Measurements from ENCODE around the gene UBR1. TPM values are rescaled to one million over a fixed set of nuclear protein-coding genes. Genes with fewer than 3 reads are reported as not detected.
A peak's percentile ranks its signal among the peaks of the same experiment; 100 is the strongest.

UBR1 gene
- total RNA-seq, 1 donor from 2014 or later: 24.2 TPM

DNA sequence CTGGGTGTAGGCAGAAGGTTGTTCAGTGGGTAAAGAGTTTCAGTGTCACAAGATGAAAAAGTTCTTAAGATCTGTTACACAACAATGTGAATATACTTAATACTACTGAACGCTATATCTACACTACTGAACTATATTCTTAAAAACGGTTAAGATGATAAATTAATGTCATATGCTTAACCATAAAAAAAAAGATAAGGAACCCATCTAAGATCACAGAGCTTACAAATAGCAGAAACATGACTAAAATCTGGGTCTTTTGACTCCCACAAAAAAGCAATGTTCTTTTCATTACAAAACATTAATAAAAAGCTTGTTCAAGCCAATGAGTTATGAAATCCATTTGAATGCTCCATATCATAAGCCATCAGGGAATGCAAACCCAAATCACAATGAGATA lies 34.4 kb downstream of the UBR1 start:
- Histone ChIP-seq H3K27me3 (ENCODE audit: low read depth) (no peaks in the 10 kb centered on the region), H3K9me3 (replicated peaks) (no peaks in the 10 kb centered on the region), H3K4me1 (peaks cover 5% of the 10 kb centered on the region), H3K27ac (replicated peaks) (no peak overlapping the region), H3K36me3 (peaks cover 77% of the 10 kb centered on the region), H3K4me3 (no peak overlapping the region)
- no peak for DNase-seq
- TF ChIP-seq, protein P1, sequence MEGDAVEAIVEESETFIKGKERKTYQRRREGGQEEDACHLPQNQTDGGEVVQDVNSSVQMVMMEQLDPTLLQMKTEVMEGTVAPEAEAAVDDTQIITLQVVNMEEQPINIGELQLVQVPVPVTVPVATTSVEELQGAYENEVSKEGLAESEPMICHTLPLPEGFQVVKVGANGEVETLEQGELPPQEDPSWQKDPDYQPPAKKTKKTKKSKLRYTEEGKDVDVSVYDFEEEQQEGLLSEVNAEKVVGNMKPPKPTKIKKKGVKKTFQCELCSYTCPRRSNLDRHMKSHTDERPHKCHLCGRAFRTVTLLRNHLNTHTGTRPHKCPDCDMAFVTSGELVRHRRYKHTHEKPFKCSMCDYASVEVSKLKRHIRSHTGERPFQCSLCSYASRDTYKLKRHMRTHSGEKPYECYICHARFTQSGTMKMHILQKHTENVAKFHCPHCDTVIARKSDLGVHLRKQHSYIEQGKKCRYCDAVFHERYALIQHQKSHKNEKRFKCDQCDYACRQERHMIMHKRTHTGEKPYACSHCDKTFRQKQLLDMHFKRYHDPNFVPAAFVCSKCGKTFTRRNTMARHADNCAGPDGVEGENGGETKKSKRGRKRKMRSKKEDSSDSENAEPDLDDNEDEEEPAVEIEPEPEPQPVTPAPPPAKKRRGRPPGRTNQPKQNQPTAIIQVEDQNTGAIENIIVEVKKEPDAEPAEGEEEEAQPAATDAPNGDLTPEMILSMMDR (IDR thresholded peaks at IDR 0.05; ENCODE audit: borderline replicate concordance): no peak
- intact Hi-C loops (cut with micrococcal nuclease): no loop called here

DNA sequence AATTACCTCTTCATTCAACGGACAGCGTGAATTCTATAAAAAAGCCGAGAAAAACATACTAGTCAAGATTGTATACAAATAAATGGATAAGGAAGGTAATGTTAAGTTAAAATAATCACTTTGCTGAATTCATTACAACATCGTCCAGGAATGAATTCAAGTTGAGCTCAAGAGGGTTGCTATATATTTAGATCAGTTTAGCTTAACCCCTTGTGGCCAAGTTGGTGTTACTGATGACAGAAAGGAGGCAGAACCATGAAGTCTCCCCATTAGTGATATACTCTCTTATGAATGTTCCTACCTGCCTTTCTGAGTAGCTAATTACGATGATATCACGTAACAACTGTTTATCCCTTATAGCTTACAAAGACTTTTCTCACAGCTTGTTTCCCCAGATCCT lies 34.9 kb downstream of the UBR1 start:
- TF ChIP-seq, protein P1 (IDR thresholded peaks at IDR 0.05; ENCODE audit: borderline replicate concordance): no peak
- no peak overlapping the region for H3K27ac ChIP-seq (replicated peaks)
- peaks cover 5% of the 10 kb centered on the region for H3K4me1 ChIP-seq
- intact Hi-C loops (cut with micrococcal nuclease): no loop called here
- peaks cover 80% of the 10 kb centered on the region for H3K36me3 ChIP-seq
- H3K4me3 ChIP-seq: peak overlapping the region; percentile 49
- no peak for DNase-seq
- no peaks in the 10 kb centered on the region for H3K9me3 ChIP-seq (replicated peaks)
- H3K27me3 ChIP-seq (ENCODE audit: low read depth): no peaks in the 10 kb centered on the region

DNA sequence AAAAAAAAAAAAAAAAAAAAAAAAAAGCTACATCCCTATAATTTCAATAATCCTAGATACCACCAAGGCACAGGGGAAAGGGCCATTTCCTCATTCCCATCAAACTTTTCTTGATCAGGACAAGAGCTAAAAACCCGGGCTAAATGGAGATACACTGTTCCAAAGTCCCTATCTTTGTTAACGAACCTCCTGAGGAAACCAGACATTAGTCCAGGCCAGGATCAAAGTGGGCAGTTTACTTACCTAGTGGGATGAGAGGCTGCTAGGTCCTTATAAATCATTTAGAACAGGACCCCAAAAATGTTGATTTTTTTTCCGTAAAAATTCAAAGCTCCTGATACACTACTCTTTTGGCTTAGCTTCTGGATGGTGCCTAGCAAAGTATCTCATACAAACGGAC lies 35.6 kb downstream of the UBR1 start:
- intact Hi-C loops (cut with micrococcal nuclease): no loop called here
- TF ChIP-seq, protein P1 (IDR thresholded peaks at IDR 0.05; ENCODE audit: borderline replicate concordance): no peak
- peak overlapping the region; percentile 49 for H3K4me3 ChIP-seq
- no peak overlapping the region for H3K27ac ChIP-seq (replicated peaks)
- peaks cover 5% of the 10 kb centered on the region for H3K4me1 ChIP-seq
- DNase-seq: no peak
- H3K9me3 ChIP-seq (replicated peaks): no peaks in the 10 kb centered on the region
- H3K27me3 ChIP-seq (ENCODE audit: low read depth): no peaks in the 10 kb centered on the region
- peaks cover 85% of the 10 kb centered on the region for H3K36me3 ChIP-seq

DNA sequence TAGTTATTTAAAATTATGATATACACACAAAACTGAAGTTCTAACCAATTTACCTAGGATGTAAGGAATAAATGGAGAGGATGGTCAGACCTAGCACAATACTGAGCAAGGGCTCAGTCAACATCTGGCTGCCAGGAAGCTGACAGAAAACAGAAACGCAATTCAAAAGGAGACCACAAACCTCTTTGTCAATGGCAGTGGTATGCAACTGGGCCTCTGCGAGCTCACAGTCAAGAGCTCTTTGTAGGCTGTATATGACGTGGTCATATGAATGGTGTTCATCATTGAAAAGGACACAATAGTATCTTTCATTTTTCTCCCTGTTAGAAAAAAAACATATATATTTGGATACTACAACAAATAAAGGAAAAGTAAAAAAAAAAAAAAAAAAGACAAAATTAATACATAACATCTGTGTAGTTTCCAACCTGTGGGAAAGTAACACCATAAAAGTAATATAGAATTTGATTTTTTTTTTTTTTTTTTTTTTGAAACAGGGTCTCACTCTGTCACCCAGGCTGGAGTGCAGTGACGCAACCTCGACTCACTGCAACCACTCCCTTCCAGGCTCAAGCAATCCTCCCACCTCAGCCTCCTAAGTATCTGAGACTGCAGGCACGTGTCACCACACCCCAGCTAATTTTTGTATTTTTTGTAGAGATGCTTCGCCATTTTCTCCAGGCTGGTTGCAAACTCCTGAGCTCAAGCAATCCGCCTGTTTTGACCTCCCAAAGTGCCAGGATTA lies 37.9 kb downstream of the UBR1 start:
- Histone ChIP-seq H3K36me3 (peaks cover 72% of the 10 kb centered on the region), H3K9me3 (replicated peaks) (no peaks in the 10 kb centered on the region), H3K4me3 (no peak overlapping the region), H3K4me1 (peaks cover 5% of the 10 kb centered on the region), H3K27me3 (ENCODE audit: low read depth) (no peaks in the 10 kb centered on the region), H3K27ac (replicated peaks) (no peak overlapping the region)
- no peak for DNase-seq
- TF ChIP-seq, protein P1 (IDR thresholded peaks at IDR 0.05; ENCODE audit: borderline replicate concordance): no peak
- intact Hi-C loops (cut with micrococcal nuclease): no loop called here

DNA sequence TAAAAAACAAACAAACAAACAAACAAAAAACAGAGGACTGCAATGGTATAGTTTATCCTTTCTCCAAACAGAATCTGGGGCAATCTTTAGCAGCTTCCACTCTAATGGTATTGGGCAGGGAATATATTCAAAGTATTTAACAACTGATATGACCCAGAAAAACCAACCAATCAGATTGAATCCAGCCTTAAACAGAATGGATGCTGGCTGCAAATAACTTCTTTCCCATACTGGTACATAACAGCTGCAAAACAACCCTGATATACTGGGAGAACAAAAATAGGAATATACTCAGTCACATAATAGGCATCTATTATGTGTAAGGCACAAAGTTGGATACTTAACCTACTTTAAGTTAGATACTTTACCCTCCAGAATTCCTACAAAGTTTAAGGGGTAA lies 49.1 kb downstream of the UBR1 start:
- Histone ChIP-seq H3K4me1 (peaks cover 9% of the 10 kb centered on the region), H3K9me3 (replicated peaks) (no peaks in the 10 kb centered on the region), H3K27me3 (ENCODE audit: low read depth) (no peaks in the 10 kb centered on the region), H3K4me3 (no peak overlapping the region), H3K27ac (replicated peaks) (no peak overlapping the region), H3K36me3 (peaks cover 89% of the 10 kb centered on the region)
- intact Hi-C loops (cut with micrococcal nuclease): no loop called here
- TF ChIP-seq, protein P1 (IDR thresholded peaks at IDR 0.05; ENCODE audit: borderline replicate concordance): no peak
- DNase-seq: no peak

Data from left ventricle myocardium inferior (tissue), 1 donor.